Dendritic cell treated with granulocyte-macrophage colony-stimulating factor and Interleukin-4, amounts not matched to agents 40 ng/mL and 50 ng/mL, for 4 days (primary cell): ENCODE results near the gene GDF7.
A peak's percentile ranks its signal among the peaks of the same experiment; 100 is the strongest.
"Not testable (repeated sequence)": the region's sequence is repeated elsewhere in the genome, so short reads cannot be mapped to it uniquely, and the experiment has no call there.

Source experiments
- H3K27ac Mint-ChIP-seq: one replicate; pipeline ENCODE4 v1.8.0; 2022; ENCODE audit warnings: mild to moderate bottlenecking, mixed read lengths
- H3K27me3 Mint-ChIP-seq: one replicate; pipeline ENCODE4 v1.8.0; 2022; ENCODE audit warnings: mild to moderate bottlenecking, mixed read lengths
- H3K36me3 Mint-ChIP-seq: one replicate; pipeline ENCODE4 v1.8.0; 2022; ENCODE audit warnings: low read depth, mixed read lengths
- H3K4me1 Mint-ChIP-seq: one replicate; pipeline ENCODE4 v1.8.0; 2022; ENCODE audit warnings: low read depth, mixed read lengths
- H3K4me3 Mint-ChIP-seq: one replicate; pipeline ENCODE4 v1.8.0; 2022; ENCODE audit warnings: mild to moderate bottlenecking, moderate library complexity, mixed read lengths
- H3K9me3 Mint-ChIP-seq: one replicate; pipeline ENCODE4 v1.8.0; 2022; ENCODE audit warnings: mixed read lengths
- intact Hi-C: fragments of 100-400 bp; cut with micrococcal nuclease; formaldehyde crosslinking; loops from one replicate; pipeline ENCODE4 v1.15.0; 2022

GDF7 gene

DNA sequence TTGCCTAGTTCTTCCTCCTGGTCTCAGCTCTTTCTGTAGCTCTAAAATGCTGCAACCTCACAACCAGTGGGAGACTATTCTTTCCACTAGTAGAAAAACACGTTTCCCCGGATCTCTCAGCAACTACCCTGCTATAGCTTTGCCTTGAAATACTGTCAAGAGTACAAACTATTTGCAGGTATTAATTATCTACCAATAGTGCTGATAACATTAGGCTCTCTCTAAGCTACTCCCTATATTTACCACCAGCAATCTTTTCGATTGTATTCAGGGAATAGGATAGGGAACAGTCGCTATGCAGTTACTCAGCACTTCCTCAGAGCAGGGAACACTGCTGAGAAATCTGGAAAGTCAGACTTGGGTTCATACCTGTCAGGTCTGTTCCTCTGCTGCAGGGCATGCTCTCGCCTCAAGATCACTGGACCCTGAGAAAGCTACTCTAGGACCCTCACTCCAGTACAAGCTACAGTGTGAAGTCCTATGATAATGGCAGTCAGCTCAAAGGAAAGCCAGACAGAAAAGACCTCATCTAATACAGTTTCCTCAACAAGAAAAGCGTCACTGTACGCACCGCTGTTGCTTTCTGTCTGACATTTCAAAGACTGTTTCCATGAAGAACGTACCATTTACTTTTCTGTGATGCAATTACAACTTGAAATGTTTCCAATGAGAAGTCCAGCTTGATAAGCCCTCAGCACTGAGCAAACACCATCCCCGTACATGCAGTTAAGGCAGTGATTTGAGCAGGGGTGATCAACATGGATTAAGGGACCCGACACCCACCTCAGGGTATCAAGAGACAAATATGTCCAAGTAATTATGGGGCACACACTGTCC is 22.7 kb downstream of the GDF7 start:
- H3K27me3 Mint-ChIP-seq: no peaks in the 10 kb centered on the region
- H3K4me3 Mint-ChIP-seq: no peak overlapping the region
- no peaks in the 10 kb centered on the region for H3K9me3 Mint-ChIP-seq
- intact Hi-C loops: no loop called here
- H3K27ac Mint-ChIP-seq: no peak overlapping the region
- H3K36me3 Mint-ChIP-seq: peaks cover 34% of the 10 kb centered on the region
- no peaks in the 10 kb centered on the region for H3K4me1 Mint-ChIP-seq

DNA sequence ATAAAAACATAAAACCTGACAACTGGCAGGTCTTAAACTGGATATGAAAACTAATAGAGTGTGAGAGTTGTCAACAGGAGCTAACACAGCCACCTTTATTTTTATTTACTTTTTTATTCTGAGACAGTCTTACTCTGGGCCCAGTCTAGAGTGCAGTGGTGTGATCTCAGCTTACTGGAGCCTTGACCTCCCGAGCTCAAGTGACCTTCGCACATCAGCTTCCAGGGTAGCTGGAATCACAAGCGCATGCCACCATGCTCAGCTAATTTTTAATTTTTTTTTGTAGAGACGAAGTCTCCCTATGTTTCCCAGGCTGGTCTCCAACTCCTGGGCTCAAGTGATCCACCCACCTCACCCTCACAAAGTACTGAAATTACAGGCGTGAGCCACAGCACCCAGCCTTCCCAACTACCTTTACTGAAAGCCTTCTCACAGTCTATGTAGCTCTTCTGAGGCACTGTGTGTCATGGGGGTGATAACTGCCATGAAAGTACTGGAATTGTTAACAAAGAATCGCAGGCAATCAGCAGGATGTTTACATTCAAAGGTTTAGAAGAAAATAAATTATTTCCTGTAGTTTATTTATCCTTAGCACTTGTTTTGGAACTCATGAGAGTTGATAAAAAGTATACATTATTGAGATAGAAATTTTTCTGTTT is 24.3 kb downstream of the GDF7 start:
- Mint-ChIP-seq H3K4me1 (no peaks in the 10 kb centered on the region), H3K9me3 (no peaks in the 10 kb centered on the region), H3K36me3 (peaks cover 30% of the 10 kb centered on the region), H3K27me3 (no peaks in the 10 kb centered on the region), H3K27ac (no peak overlapping the region), H3K4me3 (no peak overlapping the region)
- intact Hi-C loops: no loop called here

- intact Hi-C loops: no loop called here
- Mint-ChIP-seq H3K36me3 (peaks cover 21% of the 10 kb centered on the region), H3K4me3 (no peak overlapping the region), H3K4me1 (no peaks in the 10 kb centered on the region), H3K9me3 (no peaks in the 10 kb centered on the region), H3K27me3 (no peaks in the 10 kb centered on the region), H3K27ac (no peak overlapping the region)
Observed at GRCh38 chr2:20692081-20692480, 25.1 kb downstream of the GDF7 start.

DNA sequence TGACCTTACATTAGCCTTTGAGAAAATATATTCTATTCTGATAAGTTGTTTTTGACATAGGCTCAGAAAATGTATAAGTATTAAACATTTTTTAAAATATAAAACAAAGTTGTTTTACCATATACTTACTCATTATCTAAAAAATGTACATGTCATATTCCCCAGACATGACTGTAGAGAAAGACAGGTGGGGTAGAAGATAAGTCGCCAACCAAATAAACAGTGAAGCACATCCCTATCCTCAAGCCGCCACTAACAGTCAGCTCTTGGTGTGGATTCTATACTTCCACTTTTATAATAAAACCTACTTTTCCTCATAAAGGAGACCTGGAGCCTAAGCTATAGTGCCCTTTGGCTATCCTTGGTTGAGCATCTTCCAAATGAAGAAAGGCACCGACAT is 26.4 kb downstream of the GDF7 start:
- intact Hi-C loops: no loop called here
- no peaks in the 10 kb centered on the region for H3K27me3 Mint-ChIP-seq
- H3K27ac Mint-ChIP-seq: no peak overlapping the region
- H3K4me1 Mint-ChIP-seq: no peaks in the 10 kb centered on the region
- no peaks in the 10 kb centered on the region for H3K9me3 Mint-ChIP-seq
- H3K36me3 Mint-ChIP-seq: peaks cover 12% of the 10 kb centered on the region
- H3K4me3 Mint-ChIP-seq: no peak overlapping the region

GRCh38 chr2:20696366-20696765 is 29.4 kb downstream of the GDF7 start:
- intact Hi-C loops: no loop called here
- H3K4me1 Mint-ChIP-seq: peaks cover 15% of the 10 kb centered on the region
- no peaks in the 10 kb centered on the region for H3K27me3 Mint-ChIP-seq
- H3K4me3 Mint-ChIP-seq: no peak overlapping the region
- no peaks in the 10 kb centered on the region for H3K36me3 Mint-ChIP-seq
- no peak overlapping the region for H3K27ac Mint-ChIP-seq
- H3K9me3 Mint-ChIP-seq: no peaks in the 10 kb centered on the region

- Mint-ChIP-seq H3K36me3 (no peaks in the 10 kb centered on the region), H3K4me3 (no peak overlapping the region), H3K27me3 (no peaks in the 10 kb centered on the region), H3K27ac (no peak overlapping the region), H3K4me1 (peaks cover 15% of the 10 kb centered on the region), H3K9me3 (no peaks in the 10 kb centered on the region)
- intact Hi-C loops: no loop called here
Observed at GRCh38 chr2:20697322-20697934, 30.5 kb downstream of the GDF7 start.

- Mint-ChIP-seq H3K9me3 (no peaks in the 10 kb centered on the region), H3K4me3 (peak overlapping the region; percentile 39), H3K36me3 (no peaks in the 10 kb centered on the region), H3K4me1 (peaks cover 15% of the 10 kb centered on the region), H3K27me3 (no peaks in the 10 kb centered on the region), H3K27ac (peak overlapping the region; percentile 56)
- intact Hi-C loops: no loop called here
Observed at GRCh38 chr2:20698916-20699613, 32.1 kb downstream of the GDF7 start.

DNA sequence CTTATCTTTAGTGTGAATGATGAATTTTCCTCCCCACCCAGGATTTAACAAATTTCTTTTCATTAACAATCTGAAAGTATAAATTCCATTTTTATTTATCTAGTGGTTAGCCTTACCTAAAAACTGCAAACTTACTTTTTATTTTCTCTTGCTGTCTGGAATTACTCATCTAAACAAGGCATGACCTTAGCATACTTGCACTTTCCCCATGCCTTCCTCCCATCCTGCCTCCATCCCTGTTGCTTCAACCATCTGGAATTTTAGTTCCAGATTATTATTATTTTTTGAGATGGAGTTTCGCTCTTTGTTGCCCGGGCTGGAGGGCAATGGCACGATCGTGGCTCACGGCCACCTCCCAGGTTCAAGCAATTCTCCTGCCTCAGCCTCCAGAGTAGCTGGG is 35.6 kb downstream of the GDF7 start:
- intact Hi-C loops: no loop called here
- H3K27ac Mint-ChIP-seq: no peak overlapping the region

DNA sequence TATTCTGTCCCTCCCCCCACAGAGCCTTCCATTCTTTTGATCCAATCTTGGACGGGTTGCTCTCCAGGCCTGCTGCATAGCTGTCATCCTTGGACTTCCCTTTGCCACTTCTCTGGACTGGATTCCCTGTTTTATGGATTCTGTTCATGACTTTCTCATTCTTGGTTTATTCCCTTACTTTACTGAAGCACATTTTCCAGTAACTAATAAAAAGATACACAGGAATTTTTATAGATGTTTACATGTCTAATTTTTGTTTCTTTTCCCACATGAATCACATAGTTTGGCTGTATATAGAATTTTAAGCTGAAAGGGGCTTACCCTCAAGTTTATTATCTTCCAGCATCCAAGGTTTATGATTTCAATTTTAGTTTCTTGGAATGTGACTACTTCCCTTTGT is 37.9 kb downstream of the GDF7 start:
- no peaks in the 10 kb centered on the region for H3K27me3 Mint-ChIP-seq
- H3K4me1 Mint-ChIP-seq: peaks cover 1% of the 10 kb centered on the region
- intact Hi-C loops: no loop called here
- no peak overlapping the region for H3K4me3 Mint-ChIP-seq
- H3K27ac Mint-ChIP-seq: no peak overlapping the region
- no peaks in the 10 kb centered on the region for H3K9me3 Mint-ChIP-seq
- no peaks in the 10 kb centered on the region for H3K36me3 Mint-ChIP-seq

More for the DNA sequence above, 35.6 kb downstream of the GDF7 start:
- no peaks in the 10 kb centered on the region for H3K27me3 Mint-ChIP-seq
- no peaks in the 10 kb centered on the region for H3K36me3 Mint-ChIP-seq
- no peak overlapping the region for H3K4me3 Mint-ChIP-seq
- H3K9me3 Mint-ChIP-seq: no peaks in the 10 kb centered on the region
- H3K4me1 Mint-ChIP-seq: peaks cover 15% of the 10 kb centered on the region

DNA sequence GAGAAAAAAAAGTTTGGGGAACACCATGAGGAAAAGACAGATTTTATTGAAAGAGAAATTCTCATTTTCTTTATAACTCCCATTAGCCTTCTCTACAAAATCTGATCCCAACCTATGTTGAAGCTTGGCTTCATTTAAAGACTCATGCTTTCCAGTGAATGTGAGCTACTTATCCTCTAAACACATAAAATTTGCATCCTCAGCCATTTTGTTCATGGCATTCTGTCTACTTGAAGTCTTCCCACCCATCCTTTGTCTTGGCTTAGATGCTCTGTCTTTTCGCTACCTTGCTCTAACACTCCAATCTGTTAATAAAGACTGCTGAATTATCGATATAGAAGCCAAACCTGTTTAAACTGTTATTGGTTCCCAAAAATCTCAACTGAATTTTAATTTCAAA is 39.3 kb downstream of the GDF7 start:
- Mint-ChIP-seq H3K4me3 (no peak overlapping the region), H3K4me1 (no peaks in the 10 kb centered on the region), H3K36me3 (peaks cover 4% of the 10 kb centered on the region), H3K9me3 (no peaks in the 10 kb centered on the region), H3K27ac (no peak overlapping the region), H3K27me3 (no peaks in the 10 kb centered on the region)
- intact Hi-C loops: no loop called here

- intact Hi-C loops: no loop called here
- Mint-ChIP-seq H3K9me3 (no peaks in the 10 kb centered on the region), H3K4me1 (no peaks in the 10 kb centered on the region), H3K36me3 (peaks cover 10% of the 10 kb centered on the region), H3K27ac (no peak overlapping the region), H3K27me3 (no peaks in the 10 kb centered on the region), H3K4me3 (no peak overlapping the region)
Observed at GRCh38 chr2:20706786-20707185, 39.8 kb downstream of the GDF7 start.

DNA sequence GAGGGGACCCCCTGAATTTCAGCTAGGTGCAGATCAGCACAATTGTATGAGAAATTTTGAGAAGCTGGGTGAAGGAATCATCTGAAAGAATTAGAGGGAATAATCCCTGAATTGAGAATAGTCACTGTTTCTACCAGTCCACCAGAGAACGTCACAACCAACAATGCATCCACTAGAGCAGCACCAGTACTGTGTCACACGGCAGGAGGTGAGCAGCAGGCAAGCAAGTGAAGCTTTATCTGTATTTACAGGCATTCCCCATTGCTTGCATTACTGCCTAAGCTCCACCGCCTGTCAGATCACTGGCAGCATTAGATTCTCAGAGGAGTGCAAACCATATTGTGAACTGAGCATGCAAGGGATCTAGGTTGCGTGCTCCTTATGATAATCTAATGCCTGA is 40.7 kb downstream of the GDF7 start:
- intact Hi-C loops: no loop called here
- peaks cover 11% of the 10 kb centered on the region for H3K36me3 Mint-ChIP-seq

DNA sequence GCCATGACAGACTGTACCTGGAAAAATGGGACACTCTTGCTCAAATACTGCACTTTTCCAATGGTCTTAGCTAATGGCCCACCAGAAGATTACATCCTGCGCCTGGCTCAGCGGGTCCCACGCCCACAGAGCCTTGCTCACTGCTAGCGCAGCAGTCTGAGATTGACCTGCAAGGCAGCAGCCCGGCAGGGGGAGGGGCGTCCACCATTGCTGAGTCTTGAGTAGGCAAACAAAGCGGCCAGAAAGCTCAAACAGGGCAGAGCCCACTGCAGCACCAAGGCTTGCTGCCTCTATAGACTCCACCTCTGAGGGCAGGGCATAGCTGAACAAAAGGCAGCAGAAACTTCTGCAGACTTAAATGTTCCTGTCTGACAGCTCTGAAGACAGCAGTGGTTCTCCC is 44.7 kb downstream of the GDF7 start:
- H3K27ac Mint-ChIP-seq, H3K4me3 Mint-ChIP-seq, H3K27me3 Mint-ChIP-seq, H3K9me3 Mint-ChIP-seq, intact Hi-C loops: not testable (repeated sequence)
- peaks cover 21% of the 10 kb centered on the region for H3K36me3 Mint-ChIP-seq
- peaks cover 15% of the 10 kb centered on the region for H3K4me1 Mint-ChIP-seq

More for the DNA sequence above, 40.7 kb downstream of the GDF7 start:
- no peak overlapping the region for H3K27ac Mint-ChIP-seq
- no peaks in the 10 kb centered on the region for H3K4me1 Mint-ChIP-seq
- no peaks in the 10 kb centered on the region for H3K27me3 Mint-ChIP-seq
- no peaks in the 10 kb centered on the region for H3K9me3 Mint-ChIP-seq
- H3K4me3 Mint-ChIP-seq: no peak overlapping the region

DNA sequence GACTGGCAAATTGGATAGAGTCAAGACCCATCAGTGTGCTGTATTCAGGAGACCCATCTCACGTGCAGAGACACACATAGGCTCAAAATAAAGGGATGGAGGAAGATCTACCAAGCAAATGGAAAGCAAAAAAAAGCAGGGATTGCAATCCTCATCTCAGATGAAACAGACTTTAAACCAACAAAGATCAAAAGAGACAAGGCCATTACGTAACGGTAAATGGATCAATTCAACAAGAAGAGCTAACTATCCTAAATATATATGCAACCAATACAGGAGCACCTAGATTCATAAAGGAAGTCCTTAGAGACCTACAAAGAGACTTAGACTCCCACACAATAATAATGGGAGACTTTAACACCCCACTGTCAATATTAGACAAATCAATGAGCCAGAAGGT is 46.6 kb downstream of the GDF7 start:
- intact Hi-C loops, H3K4me3 Mint-ChIP-seq, H3K27me3 Mint-ChIP-seq, H3K27ac Mint-ChIP-seq: not testable (repeated sequence)
- Mint-ChIP-seq H3K36me3 (peaks cover 29% of the 10 kb centered on the region), H3K4me1 (peaks cover 15% of the 10 kb centered on the region), H3K9me3 (peaks cover 11% of the 10 kb centered on the region)
